H7 (cell line): ENCODE results near the gene CHST9. TPM values are rescaled to one million over a fixed set of nuclear protein-coding genes. Genes with fewer than 3 reads are reported as not detected.
"Not testable (repeated sequence)": the region's sequence is repeated elsewhere in the genome, so short reads cannot be mapped to it uniquely, and the experiment has no call there.

Experiments
- DNase-seq: peaks from one replicate; pipeline ENCODE4 v3.0.0; 2012
- H3K27me3 ChIP-seq: 2 replicates; pipeline ENCODE4 v1.6.0; 2011; ENCODE audit warnings: mild to moderate bottlenecking, low read length; ENCODE audit not compliant: control insufficient read depth, insufficient read depth
- H3K36me3 ChIP-seq: replicated peaks from 2 replicates; pipeline ENCODE4 v1.5.1; 2011; ENCODE audit warnings: low read length; ENCODE audit not compliant: control insufficient read depth, insufficient read depth
- H3K4me3 ChIP-seq: 2 replicates; pipeline ENCODE4 v1.5.1; 2011; ENCODE audit warnings: low read depth, mild to moderate bottlenecking, control low read depth, low read length, moderate library complexity; ENCODE audit not compliant: insufficient read depth
- total RNA-seq: library from RNA; depleted of rRNA; stranded (reverse); fragments of >200 nt; shearing (Covaris generic); gene quantifications from 2 replicates; pipeline ENCODE4 v1.2.3, GENCODE V29; 2014

CHST9 gene
- total RNA-seq, 1 experiment from 2014 or later, result 2.7 TPM

DNA sequence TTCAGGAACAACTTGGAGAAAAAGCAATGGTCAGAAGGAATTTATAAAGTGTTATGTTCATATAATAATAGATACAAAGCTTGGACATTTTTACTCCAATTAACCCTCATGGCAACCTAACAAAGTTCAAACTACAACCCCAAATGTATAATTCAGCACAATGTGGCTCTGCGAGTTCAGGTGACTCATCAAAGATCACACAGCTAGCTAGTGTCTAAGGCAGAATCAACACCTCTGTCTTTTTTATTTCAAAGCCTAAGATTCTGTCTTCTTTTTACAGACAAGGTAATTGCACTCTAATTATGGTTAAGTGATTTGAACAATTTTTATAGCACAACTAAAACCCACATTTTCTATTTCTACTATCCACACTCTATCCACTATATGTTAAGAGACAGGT, 90.5 kb downstream of the CHST9 start:
- no peaks in the 10 kb centered on the region for H3K36me3 ChIP-seq
- no peak overlapping the region for H3K4me3 ChIP-seq
- no peak for DNase-seq
- H3K27me3 ChIP-seq, result no peaks in the 10 kb centered on the region

DNA sequence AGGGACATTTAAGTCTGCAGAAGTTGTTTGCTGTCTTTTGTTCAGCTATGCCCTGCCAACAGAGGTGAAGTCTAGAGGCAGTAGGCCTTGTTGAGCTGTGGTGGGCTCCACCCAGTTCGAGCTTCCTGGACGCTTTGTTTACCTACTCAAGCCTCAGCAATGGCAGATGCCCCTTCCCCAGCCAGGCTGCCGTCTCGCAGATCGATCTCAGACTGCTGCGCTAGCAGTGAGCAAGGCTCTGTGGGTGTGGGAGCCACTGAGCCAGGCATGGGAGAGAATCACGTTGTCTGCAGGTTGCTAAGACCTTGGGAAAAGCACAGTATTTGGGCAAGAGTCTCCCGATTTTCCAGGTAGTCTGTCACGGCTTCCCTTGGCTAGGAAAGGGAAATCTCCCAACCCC, 91.8 kb downstream of the CHST9 start:
- H3K36me3 ChIP-seq, H3K27me3 ChIP-seq, DNase-seq, H3K4me3 ChIP-seq: not testable (repeated sequence)

DNA sequence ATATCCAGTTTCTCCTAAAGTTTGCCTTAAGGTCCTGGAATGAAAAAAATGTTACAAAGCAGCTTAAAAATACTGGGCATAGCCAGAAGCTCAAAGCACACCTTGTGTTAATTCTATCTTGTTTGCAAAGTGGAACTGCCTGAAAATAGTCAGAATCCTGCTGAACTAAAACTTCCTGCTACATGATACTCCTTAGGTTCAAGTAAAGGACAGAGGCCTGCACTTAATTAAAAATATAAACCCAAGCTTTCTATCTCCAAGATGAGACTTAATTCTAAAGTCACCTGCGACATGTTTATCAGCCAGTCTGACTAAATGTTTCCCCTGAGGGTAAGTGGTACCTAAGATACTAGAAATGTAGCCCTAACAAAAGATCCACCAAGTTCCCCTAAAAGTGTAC, 103.4 kb downstream of the CHST9 start:
- no peak for DNase-seq
- H3K27me3 ChIP-seq, result no peaks in the 10 kb centered on the region

DNA sequence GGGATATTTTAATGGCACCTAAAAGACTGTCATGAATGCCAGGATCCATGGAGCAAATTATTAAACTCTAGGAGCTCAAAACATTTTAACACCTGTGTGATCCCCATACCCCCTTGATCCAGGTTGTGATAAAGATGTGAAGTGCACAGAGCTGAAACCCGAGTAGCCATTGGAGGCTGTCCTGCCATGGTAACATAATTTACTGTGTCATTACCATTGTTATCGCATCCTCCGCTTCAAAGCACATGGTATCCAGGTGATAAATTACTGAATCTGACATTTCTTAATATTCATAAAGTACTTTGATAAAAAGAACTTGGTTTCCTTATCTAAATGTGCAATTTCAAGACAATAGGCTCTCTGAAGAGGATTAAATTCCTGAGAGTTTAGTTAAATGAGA, 109.3 kb downstream of the CHST9 start:
- Histone ChIP-seq H3K27me3 (no peaks in the 10 kb centered on the region), H3K36me3 (no peaks in the 10 kb centered on the region), H3K4me3 (no peak overlapping the region)
- DNase-seq, result no peak

More for the DNA sequence above, 103.4 kb downstream of the CHST9 start:
- Histone ChIP-seq H3K4me3 (no peak overlapping the region), H3K36me3 (no peaks in the 10 kb centered on the region)

DNA sequence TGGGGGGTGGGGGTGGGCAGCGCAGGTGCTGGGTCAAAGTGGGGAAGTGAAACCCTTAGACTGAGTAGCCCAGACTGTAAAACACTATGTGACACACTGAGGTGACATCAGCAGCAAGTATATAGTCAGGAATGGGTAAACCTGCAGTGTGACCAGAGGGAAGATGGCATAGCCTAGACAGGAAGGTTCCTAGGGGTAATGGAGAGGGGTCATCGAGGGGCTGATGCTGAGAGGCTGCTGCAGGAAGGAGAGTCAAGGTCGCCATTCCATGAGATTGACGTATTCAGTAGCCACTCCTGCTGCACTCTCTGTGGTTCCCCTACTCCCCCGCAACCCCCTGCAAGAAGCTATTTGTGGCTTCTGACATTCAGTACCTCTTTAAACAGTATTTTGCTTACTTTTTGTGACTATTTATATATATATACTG, 111.7 kb downstream of the CHST9 start:
- Histone ChIP-seq H3K36me3 (no peaks in the 10 kb centered on the region), H3K27me3 (no peaks in the 10 kb centered on the region), H3K4me3 (no peak overlapping the region)
- no peak for DNase-seq

DNA sequence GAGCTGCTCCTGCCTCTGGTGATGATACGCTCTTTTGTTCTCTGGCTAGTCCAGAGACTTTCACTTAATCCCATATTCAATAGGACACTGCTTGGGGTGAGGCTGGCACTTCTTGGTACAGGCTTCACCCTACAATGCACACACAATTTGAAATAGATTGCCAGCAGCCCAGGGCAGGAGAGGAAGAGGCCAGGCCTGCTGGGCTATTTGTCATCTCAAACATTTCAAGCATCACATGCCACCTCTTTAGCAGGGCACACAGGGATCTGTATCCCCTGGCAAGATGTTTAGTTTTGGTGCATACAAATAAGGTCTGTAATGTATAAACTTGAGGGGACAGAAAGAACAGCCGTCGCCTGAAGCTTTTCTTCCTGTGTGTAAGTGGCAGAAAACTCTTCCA, 120.4 kb downstream of the CHST9 start:
- H3K36me3 ChIP-seq, result no peaks in the 10 kb centered on the region
- H3K4me3 ChIP-seq, result no peak overlapping the region
- H3K27me3 ChIP-seq, result no peaks in the 10 kb centered on the region
- DNase-seq, result no peak

DNA sequence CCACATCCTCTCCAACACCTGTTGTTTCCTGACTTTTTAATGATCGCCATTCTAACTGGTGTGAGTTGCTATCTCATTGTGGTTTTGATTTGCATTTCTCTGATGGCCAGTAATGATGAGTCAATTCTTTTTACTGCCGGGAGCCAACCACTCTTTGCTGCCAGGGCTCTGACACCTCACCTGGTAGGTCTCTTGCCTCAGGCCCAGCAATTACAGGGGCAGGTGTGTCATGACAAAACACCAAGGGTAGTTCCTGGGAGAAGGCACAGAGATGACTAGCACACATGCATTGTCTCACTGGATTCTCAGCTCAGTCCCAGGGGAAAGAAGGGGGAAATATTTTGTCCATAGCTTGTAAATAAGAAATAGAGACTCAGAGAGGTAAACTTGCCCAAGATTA, 122.3 kb downstream of the CHST9 start:
- Histone ChIP-seq H3K4me3 (no peak overlapping the region), H3K27me3 (no peaks in the 10 kb centered on the region), H3K36me3 (no peaks in the 10 kb centered on the region)
- DNase-seq, result no peak

DNA sequence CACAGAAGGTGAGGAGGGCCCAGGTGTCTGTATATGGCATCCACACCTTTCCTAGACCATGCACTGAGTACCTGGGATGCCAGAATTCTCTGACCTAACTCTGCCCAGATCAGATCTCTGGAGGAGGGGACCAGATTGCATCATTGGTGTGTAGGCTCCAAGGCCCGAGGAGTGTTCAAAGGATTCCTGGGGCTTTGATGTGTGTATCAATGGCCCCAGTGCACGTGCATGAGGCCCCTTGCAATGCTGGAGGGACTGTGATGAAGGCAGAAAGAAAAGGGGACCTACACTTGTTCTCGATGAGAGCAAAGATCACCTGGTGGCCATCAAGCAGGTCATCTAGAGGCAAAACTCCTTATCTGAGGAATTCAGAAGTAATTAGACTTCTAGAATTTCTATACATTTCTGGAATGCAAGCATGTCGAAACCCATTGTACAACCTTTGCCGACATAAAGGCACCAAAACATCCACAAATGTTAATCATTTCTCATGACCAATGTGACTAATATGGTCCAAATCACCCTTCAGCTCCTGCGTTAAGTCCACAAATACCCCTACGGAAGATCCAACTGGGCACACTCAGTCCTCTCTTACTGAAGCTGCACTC, 123.5 kb downstream of the CHST9 start:
- Histone ChIP-seq H3K36me3 (no peaks in the 10 kb centered on the region), H3K4me3 (no peak overlapping the region), H3K27me3 (no peaks in the 10 kb centered on the region)
- DNase-seq, result no peak

DNA sequence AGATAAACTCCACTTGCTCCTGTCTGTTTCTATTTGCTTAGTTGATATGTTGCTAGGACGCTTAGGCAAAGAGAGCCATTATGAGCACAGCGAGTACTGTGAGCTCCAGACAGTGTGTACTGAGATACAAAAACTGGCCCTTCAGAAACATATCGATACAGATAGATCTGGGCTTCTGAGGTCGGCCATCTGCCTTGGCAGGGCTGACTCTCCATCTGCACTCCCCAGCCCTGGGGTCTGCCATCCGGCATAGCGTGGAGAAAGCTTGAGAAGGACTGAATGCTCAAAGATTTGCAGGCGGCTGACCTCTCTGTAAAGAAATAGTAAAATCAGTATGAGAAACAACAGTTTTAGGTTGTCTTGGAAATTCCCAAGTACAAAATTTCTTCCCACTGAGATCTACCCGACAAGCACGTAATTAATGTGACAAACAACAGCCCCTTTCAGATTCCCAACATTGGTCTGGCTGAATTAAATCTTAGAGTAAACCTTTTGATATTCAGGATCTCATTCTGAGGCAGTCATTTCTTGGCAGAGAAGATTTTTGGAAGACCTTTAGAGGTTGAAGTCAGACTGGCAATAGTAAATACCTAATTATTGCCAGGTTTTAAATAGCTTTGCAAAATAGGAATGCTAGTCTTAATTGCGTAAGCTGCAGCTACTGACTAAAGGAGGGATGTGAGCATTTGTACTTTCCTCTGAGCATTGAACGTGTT, 127.4 kb downstream of the CHST9 start:
- Histone ChIP-seq H3K36me3 (no peaks in the 10 kb centered on the region), H3K27me3 (no peaks in the 10 kb centered on the region), H3K4me3 (no peak overlapping the region)
- no peak for DNase-seq

DNA sequence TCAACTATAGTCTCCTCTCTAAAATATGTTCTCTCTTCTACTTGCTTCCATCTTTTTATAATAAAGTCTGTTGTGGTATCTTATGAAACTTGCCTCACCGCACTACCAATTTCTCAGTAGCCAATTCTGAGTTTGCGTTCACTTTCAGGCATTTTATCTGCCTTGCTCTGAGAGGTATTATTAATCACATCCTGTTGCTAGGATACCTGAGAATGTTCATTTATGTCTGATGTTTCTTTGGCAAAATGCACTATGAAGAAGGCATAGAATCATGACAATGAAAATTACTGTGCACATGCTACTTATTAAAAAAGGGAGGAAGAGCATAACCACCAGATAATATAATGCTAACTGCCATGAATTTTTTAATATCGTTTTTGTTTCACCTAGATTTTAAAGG, 130.2 kb downstream of the CHST9 start:
- Histone ChIP-seq H3K36me3 (no peaks in the 10 kb centered on the region), H3K27me3 (no peaks in the 10 kb centered on the region), H3K4me3 (no peak overlapping the region)
- no peak for DNase-seq

DNA sequence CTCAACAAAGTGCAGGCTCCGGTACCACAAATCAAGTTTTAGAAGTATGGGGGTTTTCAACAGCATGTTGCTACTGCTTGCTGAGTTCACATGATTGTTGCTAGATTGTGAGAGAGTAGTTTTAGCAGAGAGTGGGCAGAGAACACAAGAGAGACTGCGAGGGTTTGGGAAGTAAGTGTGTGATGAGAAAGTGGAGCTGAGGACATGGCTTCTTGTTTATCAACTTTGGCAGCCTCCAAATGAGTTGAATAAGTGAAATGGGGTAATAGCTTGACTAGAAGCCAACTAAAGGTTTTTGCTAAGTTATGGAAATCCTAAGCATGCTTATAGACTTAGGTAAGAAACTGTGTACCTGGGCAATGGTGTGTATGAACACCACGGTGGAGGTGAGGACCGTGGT, 135.1 kb downstream of the CHST9 start:
- DNase-seq, result no peak
- Histone ChIP-seq H3K36me3 (no peaks in the 10 kb centered on the region), H3K27me3 (no peaks in the 10 kb centered on the region), H3K4me3 (no peak overlapping the region)

DNA sequence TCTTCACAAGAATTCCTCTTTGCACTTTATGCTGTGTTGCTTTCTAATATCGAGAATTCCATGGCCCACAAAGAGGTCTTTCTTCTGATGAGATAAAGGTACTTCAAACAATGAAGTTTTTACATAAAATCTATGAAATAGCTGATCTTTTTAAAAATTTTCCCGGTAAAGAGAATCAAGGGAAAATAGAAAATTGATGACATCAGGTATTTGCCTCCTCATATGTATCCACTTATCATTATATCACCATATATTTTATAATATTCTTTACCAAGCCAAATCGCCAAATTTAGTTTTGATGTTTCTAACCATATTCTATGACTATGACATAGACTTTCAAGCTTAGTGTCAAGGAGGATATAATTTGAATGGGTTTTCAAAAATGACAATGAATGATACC, 139.8 kb downstream of the CHST9 start:
- Histone ChIP-seq H3K36me3 (no peaks in the 10 kb centered on the region), H3K27me3 (no peaks in the 10 kb centered on the region), H3K4me3 (no peak overlapping the region)
- DNase-seq, result no peak

DNA sequence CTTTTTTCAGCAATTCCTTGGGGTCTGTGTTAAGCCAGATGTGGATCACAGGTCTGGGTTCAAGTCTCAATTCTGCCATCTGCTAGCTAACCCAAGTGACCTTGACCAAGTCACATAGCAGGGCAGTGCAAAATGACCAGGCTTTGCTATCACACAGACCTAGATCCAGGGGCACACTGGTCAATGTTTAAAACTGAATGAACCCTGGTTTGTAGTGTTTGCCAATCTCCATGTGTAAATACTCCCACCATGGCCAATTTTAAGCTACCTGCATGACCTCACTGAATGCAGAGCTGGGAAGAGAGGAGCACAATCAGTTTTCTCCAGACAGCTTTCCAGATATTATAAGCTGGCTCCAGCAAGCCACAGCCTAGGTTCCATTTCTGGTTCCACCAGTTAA, 142.9 kb downstream of the CHST9 start:
- DNase-seq, result no peak
- no peaks in the 10 kb centered on the region for H3K27me3 ChIP-seq
- no peak overlapping the region for H3K4me3 ChIP-seq
- H3K36me3 ChIP-seq, result no peaks in the 10 kb centered on the region

DNA sequence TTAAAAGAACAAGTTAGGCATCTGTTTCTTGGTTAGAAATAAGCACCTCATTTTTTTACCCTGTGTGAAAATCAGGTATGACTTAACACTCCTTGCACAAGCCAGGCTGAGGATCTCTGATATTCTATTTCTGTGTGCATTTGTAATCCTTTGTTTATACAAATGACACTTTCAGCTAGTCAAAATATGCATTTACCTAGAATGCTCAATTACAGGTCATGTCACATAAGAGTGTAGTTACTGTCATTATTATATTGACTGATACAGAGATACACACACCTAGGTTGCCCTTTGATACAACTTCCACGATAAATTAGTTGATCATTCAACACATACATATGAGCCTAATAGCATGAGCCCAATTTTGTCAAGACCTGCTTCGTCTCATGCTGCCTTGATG, 144.3 kb downstream of the CHST9 start:
- DNase-seq, result no peak
- H3K4me3 ChIP-seq, result no peak overlapping the region
- H3K36me3 ChIP-seq, result no peaks in the 10 kb centered on the region

DNA sequence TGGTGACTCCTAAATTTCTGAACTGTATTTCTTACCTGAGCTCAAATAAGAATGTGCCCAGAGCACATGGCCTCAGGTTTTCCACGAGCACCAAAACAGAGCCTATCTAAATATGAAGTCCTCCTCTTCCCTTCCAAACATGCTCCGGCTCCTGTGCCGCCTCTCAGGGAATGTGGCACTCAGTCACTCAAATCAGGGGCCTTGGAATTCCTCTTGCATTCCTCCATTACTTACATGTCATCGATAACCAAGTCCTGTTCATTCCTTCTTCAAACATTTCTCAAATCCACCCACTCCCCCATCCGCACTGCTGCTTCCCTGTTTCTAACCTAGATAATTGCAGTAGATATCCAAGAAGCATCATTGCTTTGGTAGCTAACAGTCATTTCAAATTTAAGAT, 151.4 kb downstream of the CHST9 start:
- H3K36me3 ChIP-seq, result no peaks in the 10 kb centered on the region
- no peaks in the 10 kb centered on the region for H3K27me3 ChIP-seq
- no peak for DNase-seq
- H3K4me3 ChIP-seq, result no peak overlapping the region

More for the DNA sequence above, 144.3 kb downstream of the CHST9 start:
- H3K27me3 ChIP-seq, result no peaks in the 10 kb centered on the region
